HG03159 (cell line): Measurements from ENCODE around the gene PITPNB.

ENCODE experiments used
- ATAC-seq: cut with Tn5 transposase; IDR thresholded peaks from one replicate; pipeline ENCODE4 v1.9.1; 2021; ENCODE audit warnings: mild to moderate bottlenecking, moderate library complexity; ENCODE audit not compliant: unreplicated experiment

The PITPNB gene

GRCh38 chr22:27863001-27863400, 56.1 kb downstream of the PITPNB start:
- ATAC-seq: no peak

- no peak for ATAC-seq
Observed at GRCh38 chr22:27859336-27859735, 59.7 kb downstream of the PITPNB start.

GRCh38 chr22:27858626-27859025, 60.4 kb downstream of the PITPNB start:
- ATAC-seq: no peak

- ATAC-seq: no peak
Observed at GRCh38 chr22:27857443-27857842, 61.6 kb downstream of the PITPNB start.

GRCh38 chr22:27856386-27856785, 62.7 kb downstream of the PITPNB start:
- no peak for ATAC-seq

- ATAC-seq: no peak
Observed at GRCh38 chr22:27853424-27853823, 65.6 kb downstream of the PITPNB start.

GRCh38 chr22:27851974-27852746, 66.9 kb downstream of the PITPNB start:
- no peak for ATAC-seq

- no peak for ATAC-seq
Observed at GRCh38 chr22:27850000-27850521, 69.0 kb downstream of the PITPNB start.

GRCh38 chr22:27848005-27848404, 71.1 kb downstream of the PITPNB start:
- ATAC-seq: no peak

GRCh38 chr22:27846910-27847309, 72.1 kb downstream of the PITPNB start:
- no peak for ATAC-seq

GRCh38 chr22:27846248-27846757, 72.8 kb downstream of the PITPNB start:
- no peak for ATAC-seq

GRCh38 chr22:27845644-27846043, 73.4 kb downstream of the PITPNB start:
- no peak for ATAC-seq

GRCh38 chr22:27844656-27845591, 74.1 kb downstream of the PITPNB start:
- no peak for ATAC-seq

GRCh38 chr22:27844256-27844655, 74.8 kb downstream of the PITPNB start:
- ATAC-seq: no peak

- no peak for ATAC-seq
Observed at GRCh38 chr22:27843441-27843840, 75.6 kb downstream of the PITPNB start.

GRCh38 chr22:27842669-27843431, 76.2 kb downstream of the PITPNB start:
- no peak for ATAC-seq

- no peak for ATAC-seq
Observed at GRCh38 chr22:27842201-27842600, 76.9 kb downstream of the PITPNB start.

GRCh38 chr22:27840436-27840835, 78.6 kb downstream of the PITPNB start:
- ATAC-seq: no peak

GRCh38 chr22:27839057-27839660, 79.9 kb downstream of the PITPNB start:
- ATAC-seq: no peak

- ATAC-seq: no peak
Observed at GRCh38 chr22:27836181-27836580, 82.9 kb downstream of the PITPNB start.
